C4-2B (cell line): ENCODE measurements around the gene CDH12.

Source experiments
- CTCF ChIP-seq: fragments of 450-650 bp; conservative IDR thresholded peaks from 2 replicates; pipeline ENCODE4 v1.5.1; 2017; ENCODE audit warnings: mild to moderate bottlenecking
- ZFX ChIP-seq: fragments of 450-650 bp; IDR thresholded peaks from 2 replicates; pipeline ENCODE4 v1.6.1; 2017

GRCh38 chr5:22577006-22577405, 276.1 kb downstream of the CDH12 start:
- no peak for TF ChIP-seq CTCF
- no peak for TF ChIP-seq ZFX
